GM21367 (cell line): Measurements from ENCODE around the gene YPEL1.
"Not testable (repeated sequence)": the region's sequence is repeated elsewhere in the genome, so short reads cannot be mapped to it uniquely, and the experiment has no call there.

Source experiments
- ATAC-seq: cut with Tn5 transposase; IDR thresholded peaks from one replicate; pipeline ENCODE4 v1.9.1; 2021; ENCODE audit not compliant: unreplicated experiment

The YPEL1 gene

GRCh38 chr22:21684492-21685163 lies 51.0 kb downstream of the YPEL1 start:
- ATAC-seq, result no peak

- ATAC-seq, result no peak
Measured at GRCh38 chr22:21683401-21683811, 52.2 kb downstream of the YPEL1 start.

- ATAC-seq, result no peak
Measured at GRCh38 chr22:21682385-21683175, 53.0 kb downstream of the YPEL1 start.

- ATAC-seq, result no peak
Measured at GRCh38 chr22:21681566-21682370, 53.8 kb downstream of the YPEL1 start.

- no peak for ATAC-seq
Measured at GRCh38 chr22:21680830-21681565, 54.6 kb downstream of the YPEL1 start.

GRCh38 chr22:21679383-21679782 lies 56.2 kb downstream of the YPEL1 start:
- no peak for ATAC-seq

- not testable (repeated sequence) for ATAC-seq
Measured at GRCh38 chr22:21678842-21679241, 56.8 kb downstream of the YPEL1 start.

- ATAC-seq, result no peak
Measured at GRCh38 chr22:21677606-21678443, 57.8 kb downstream of the YPEL1 start.

- ATAC-seq, result no peak
Measured at GRCh38 chr22:21674638-21675245, 60.9 kb downstream of the YPEL1 start.

GRCh38 chr22:21673534-21674321 lies 61.9 kb downstream of the YPEL1 start:
- ATAC-seq, result no peak

- ATAC-seq, result no peak
Measured at GRCh38 chr22:21672107-21672629, 63.4 kb downstream of the YPEL1 start.

- ATAC-seq, result no peak
Measured at GRCh38 chr22:21669026-21669425, 66.6 kb downstream of the YPEL1 start.

- ATAC-seq, result no peak
Measured at GRCh38 chr22:21666786-21667185, 68.8 kb downstream of the YPEL1 start.

GRCh38 chr22:21665047-21665851 lies 70.3 kb downstream of the YPEL1 start:
- ATAC-seq, result no peak

- ATAC-seq, result no peak
Measured at GRCh38 chr22:21663738-21664137, 71.9 kb downstream of the YPEL1 start.

GRCh38 chr22:21661991-21662390 lies 73.6 kb downstream of the YPEL1 start:
- no peak for ATAC-seq

- ATAC-seq, result no peak
Measured at GRCh38 chr22:21660904-21661303, 74.7 kb downstream of the YPEL1 start.
